Stomach smooth muscle (tissue), 2 donors: Measurements from ENCODE around the gene MINDY4.

Source experiments
- H3K27ac ChIP-seq: one replicate; pipeline ENCODE4 v1.7.0; 2013; ENCODE audit warnings: mild to moderate bottlenecking, low read length, inconsistent platforms
- H3K27me3 ChIP-seq, 2 donors: one replicate each; pipeline ENCODE4 v1.7.0; 2013; ENCODE audit warnings: low read length in 2 of 2; ENCODE audit not compliant: insufficient read depth in 2 of 2, control insufficient read depth in 1 of 2
- H3K36me3 ChIP-seq, 2 donors: one replicate each; pipeline ENCODE4 v1.7.0; 2013; ENCODE audit warnings: low read length in 2 of 2; ENCODE audit not compliant: control insufficient read depth in 2 of 2, insufficient read depth in 2 of 2
- H3K4me1 ChIP-seq: one replicate; pipeline ENCODE4 v1.7.0; 2013; ENCODE audit warnings: low read length; ENCODE audit not compliant: control insufficient read depth, insufficient read depth
- H3K4me3 ChIP-seq, 2 donors: one replicate each; pipeline ENCODE4 v1.7.0; 2013; ENCODE audit warnings: low read length in 2 of 2
- H3K9ac ChIP-seq, 2 donors: one replicate each; pipeline ENCODE4 v1.7.0; 2013; ENCODE audit warnings: low read length in 2 of 2, mild to moderate bottlenecking in 1 of 2
- H3K9me3 ChIP-seq, 2 donors: one replicate each; pipeline ENCODE4 v1.7.0; 2013; ENCODE audit warnings: low read length in 2 of 2; ENCODE audit not compliant: control insufficient read depth in 2 of 2
- donor health status: healthy.
- donor health status: Pancreatic carcinoma.

MINDY4 gene

DNA sequence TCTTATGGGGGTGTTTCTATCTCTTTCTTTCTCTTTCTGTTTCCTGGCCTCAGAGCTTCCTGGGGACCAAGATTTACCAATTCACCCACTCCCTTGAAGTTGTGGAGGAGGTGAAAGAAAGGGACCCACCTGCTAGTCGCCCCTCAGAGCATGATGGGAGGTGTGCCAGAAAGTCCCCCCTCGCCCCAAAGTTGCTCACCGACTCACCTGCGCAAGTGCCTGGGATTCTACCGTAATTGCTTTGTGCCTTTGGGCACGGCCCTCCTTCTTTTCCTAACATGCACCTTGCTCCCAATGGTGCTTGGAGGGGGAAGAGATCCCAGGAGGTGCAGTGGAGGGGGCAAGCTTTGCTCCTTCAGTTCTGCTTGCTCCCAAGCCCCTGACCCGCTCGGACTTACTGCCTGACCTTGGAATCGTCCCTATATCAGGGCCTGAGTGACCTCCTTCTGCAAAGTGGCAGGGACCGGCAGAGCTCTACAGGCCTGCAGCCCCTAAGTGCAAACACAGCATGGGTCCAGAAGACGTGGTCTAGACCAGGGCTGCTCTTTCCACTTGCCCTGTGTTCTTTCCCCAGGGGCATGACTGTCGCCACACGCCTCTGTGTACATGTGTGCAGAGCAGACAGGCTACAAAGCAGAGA, 152.7 kb downstream of the MINDY4 start:
- no peak overlapping the region for H3K9ac ChIP-seq
- no peak overlapping the region for H3K4me3 ChIP-seq
- H3K4me1 ChIP-seq: peaks cover 29% of the 10 kb centered on the region
- H3K36me3 ChIP-seq: peaks cover 33 to 41% of the 10 kb centered on the region in 2 donors
- no peaks in the 10 kb centered on the region for H3K27me3 ChIP-seq
- H3K9me3 ChIP-seq: peaks cover 0 to 10% of the 10 kb centered on the region in 2 donors
- no peak overlapping the region for H3K27ac ChIP-seq

DNA sequence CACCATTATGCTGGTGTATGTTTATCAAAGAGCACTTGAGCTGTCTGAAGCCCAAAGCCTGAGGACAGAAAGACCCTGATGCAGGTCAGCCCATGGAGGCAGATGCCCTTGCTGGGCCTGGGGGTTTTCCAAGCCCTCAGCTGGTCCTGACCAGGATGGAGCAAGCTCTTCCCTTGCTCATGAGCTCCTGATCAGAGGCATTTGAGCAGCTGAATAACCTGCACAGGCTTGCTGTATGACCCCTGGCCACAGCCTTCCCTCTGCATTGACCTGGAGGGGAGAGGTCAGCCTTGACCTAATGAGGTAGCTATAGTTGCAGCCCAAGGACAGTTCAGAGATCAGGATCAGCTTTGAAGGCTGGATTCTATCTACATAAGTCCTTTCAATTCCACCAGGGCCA, 153.4 kb downstream of the MINDY4 start:
- H3K36me3 ChIP-seq: peaks cover 33 to 41% of the 10 kb centered on the region in 2 donors
- no peak overlapping the region for H3K27ac ChIP-seq
- H3K9ac ChIP-seq: no peak overlapping the region
- peaks cover 0 to 10% of the 10 kb centered on the region in 2 donors for H3K9me3 ChIP-seq
- H3K4me3 ChIP-seq: no peak overlapping the region
- peaks cover 27% of the 10 kb centered on the region for H3K4me1 ChIP-seq
- no peaks in the 10 kb centered on the region for H3K27me3 ChIP-seq

DNA sequence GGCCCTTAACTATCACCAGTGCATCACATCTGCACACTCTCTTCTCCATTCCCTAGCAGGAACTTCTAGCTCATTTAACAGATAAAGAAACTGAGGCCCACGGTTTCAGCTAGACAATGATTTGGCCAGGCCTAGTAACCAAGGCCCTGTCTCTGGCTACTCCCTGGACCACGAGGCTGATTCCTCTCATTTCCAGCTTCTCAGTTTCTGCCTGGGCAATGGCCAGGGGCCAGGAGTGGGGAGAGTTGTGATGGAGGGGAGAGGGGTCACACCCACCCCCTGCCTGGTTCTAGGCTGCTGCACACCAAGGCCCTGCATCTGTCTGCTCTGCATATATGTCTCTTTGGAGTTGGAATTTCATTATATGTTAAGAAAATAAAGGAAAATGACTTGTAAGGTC, 153.9 kb downstream of the MINDY4 start:
- Histone ChIP-seq H3K27ac (no peak overlapping the region), H3K9me3 (peaks cover 0 to 10% of the 10 kb centered on the region in 2 donors), H3K4me3 (no peak overlapping the region), H3K4me1 (peaks cover 27% of the 10 kb centered on the region), H3K9ac (no peak overlapping the region), H3K36me3 (peaks cover 33 to 41% of the 10 kb centered on the region in 2 donors), H3K27me3 (no peaks in the 10 kb centered on the region)

DNA sequence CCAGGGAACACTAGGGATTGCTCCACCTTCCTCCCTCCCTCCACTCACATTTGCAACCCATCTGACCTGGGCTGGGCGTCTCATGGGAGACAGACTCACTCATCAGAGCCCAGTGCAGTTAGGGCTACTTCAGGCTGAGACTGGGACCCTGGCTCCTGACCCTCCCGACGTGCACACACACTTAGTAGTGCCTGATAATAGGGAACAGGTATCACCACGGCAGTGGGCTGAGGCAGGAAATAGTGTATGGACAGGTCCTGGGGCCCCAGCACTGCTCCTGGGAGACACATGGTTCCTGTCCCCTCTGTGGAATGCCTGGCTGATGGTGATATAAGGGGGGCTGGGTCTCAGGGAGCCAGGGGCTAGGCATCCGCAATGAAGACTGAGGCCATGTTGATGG, 154.7 kb downstream of the MINDY4 start:
- no peak overlapping the region for H3K9ac ChIP-seq
- H3K4me1 ChIP-seq: peaks cover 26% of the 10 kb centered on the region
- H3K36me3 ChIP-seq: peaks cover 33 to 41% of the 10 kb centered on the region in 2 donors
- peaks cover 0 to 10% of the 10 kb centered on the region in 2 donors for H3K9me3 ChIP-seq
- no peaks in the 10 kb centered on the region for H3K27me3 ChIP-seq
- no peak overlapping the region for H3K27ac ChIP-seq
- no peak overlapping the region for H3K4me3 ChIP-seq

DNA sequence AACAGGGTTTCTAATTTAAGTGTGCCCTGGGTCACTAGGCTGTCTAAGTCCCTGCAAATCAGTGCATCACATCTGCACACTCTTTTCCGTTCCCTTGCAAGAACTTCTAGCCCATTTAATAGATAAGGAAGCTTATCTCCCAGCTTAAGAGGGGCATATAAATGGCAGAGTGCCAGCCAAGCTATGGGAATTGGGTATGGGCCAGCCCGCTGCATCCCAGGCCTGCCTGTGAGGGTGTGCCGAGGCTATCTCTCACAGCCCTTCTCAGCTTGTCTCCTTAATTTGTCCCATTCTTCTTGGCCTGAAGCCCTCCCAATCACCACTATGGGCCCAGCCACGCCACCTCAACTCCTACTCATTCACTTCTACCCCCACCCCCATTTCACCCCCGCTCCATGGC, 155.1 kb downstream of the MINDY4 start:
- Histone ChIP-seq H3K9ac (no peak overlapping the region), H3K27ac (no peak overlapping the region), H3K4me1 (peaks cover 26% of the 10 kb centered on the region), H3K27me3 (no peaks in the 10 kb centered on the region), H3K36me3 (peaks cover 33 to 41% of the 10 kb centered on the region in 2 donors), H3K4me3 (no peak overlapping the region), H3K9me3 (peaks cover 0 to 10% of the 10 kb centered on the region in 2 donors)

DNA sequence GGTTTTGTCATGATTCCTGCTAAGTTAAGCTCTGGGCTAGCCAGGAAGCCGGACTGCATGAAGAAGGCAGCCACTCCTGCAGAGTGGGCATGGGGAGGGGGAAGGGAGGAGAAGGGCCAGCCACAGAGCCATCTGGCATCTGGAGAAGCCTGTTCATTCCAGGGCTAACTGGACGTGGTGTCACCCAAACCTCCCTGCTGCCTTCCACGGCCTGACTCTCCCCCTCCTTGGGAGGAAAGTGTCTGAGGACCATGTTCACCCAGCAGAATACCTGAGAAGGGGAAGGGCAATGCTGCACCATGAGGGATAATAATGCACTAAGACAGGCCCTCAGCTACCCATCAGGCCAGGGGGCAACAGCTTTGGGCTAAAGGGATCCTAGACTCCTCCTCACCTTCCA, 155.8 kb downstream of the MINDY4 start:
- Histone ChIP-seq H3K27ac (no peak overlapping the region), H3K4me3 (no peak overlapping the region), H3K4me1 (peaks cover 26% of the 10 kb centered on the region), H3K27me3 (no peaks in the 10 kb centered on the region), H3K9ac (no peak overlapping the region), H3K9me3 (peaks cover 0 to 10% of the 10 kb centered on the region in 2 donors), H3K36me3 (peaks cover 33 to 41% of the 10 kb centered on the region in 2 donors)

DNA sequence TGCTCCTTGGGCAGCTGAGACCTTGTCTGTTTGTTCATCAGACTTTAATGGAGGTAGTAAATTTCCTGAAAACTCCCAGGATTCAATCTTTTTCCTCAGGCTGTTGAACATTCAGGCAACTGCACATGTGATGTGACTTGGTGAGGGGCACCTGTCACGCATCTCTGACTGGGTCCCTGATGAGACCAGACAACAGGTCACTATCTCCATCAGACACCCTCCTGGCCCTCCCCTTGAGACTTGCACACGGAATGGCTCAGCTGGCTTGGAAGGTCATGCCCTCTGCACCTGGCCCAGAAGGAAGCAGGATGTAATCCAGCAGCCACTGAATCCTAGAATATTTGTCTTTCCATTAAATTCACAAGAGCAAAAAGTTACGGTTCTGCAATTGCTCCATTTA, 156.3 kb downstream of the MINDY4 start:
- Histone ChIP-seq H3K27ac (no peak overlapping the region), H3K27me3 (no peaks in the 10 kb centered on the region), H3K4me1 (peaks cover 27% of the 10 kb centered on the region), H3K9ac (no peak overlapping the region), H3K36me3 (peaks cover 30 to 38% of the 10 kb centered on the region in 2 donors), H3K9me3 (peaks cover 0 to 10% of the 10 kb centered on the region in 2 donors), H3K4me3 (no peak overlapping the region)

DNA sequence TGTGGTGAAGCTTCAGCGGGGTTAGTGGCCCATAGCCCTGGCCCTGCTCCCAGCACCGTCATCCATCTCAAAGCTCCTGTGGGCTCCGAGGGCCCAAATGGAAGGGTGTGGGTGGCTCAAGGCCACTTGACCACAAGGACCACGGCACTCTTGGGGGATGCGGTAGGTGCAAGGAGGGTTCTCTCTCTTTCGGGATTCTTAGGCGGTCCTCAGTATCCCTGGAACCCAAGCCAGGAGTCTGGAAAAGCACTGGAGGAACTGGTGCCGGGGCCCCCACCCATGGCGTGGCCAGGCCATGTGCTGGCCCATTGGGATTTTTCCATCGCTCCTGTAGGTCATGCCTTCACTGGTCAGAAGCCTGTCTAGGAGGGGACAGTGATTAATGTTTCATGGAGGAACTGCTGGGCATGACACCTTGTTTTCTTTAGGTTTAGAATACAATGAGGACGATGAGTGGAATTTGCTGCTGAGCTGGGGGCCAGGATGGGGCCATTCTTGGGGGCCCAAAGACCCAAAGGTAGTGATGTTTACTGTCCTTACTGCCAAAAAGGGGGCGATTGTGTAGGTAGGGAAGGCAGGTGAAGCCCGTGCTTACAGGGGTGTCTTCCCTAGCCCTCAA, 157.1 kb downstream of the MINDY4 start:
- H3K9ac ChIP-seq: no peak overlapping the region
- H3K4me1 ChIP-seq: peaks cover 27% of the 10 kb centered on the region
- H3K27me3 ChIP-seq: no peaks in the 10 kb centered on the region
- peaks cover 22 to 32% of the 10 kb centered on the region in 2 donors for H3K36me3 ChIP-seq
- H3K4me3 ChIP-seq: no peak overlapping the region
- no peak overlapping the region for H3K27ac ChIP-seq
- peaks cover 0 to 10% of the 10 kb centered on the region in 2 donors for H3K9me3 ChIP-seq

DNA sequence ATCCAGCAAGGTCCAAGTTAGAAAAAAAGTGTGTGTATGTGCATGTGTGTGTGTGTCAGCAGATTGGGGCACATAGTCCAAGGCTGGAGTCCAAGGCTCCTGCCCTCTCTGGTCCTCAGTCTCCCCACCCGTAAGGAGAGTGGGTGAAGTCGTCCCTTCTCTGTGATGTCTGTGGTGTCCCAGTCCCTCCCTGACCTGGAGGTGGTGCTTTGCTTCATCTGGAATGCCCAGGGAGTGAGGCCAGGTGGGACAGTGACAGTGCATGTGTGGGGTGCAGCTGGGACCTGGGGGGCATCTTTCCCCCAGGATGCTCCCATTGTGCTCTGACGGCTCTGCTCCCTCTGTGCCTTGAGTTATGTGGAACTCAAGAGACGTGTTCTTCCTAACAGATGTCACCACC, 158.5 kb downstream of the MINDY4 start:
- H3K36me3 ChIP-seq: peaks cover 11 to 21% of the 10 kb centered on the region in 2 donors
- peaks cover 0 to 10% of the 10 kb centered on the region in 2 donors for H3K9me3 ChIP-seq

DNA sequence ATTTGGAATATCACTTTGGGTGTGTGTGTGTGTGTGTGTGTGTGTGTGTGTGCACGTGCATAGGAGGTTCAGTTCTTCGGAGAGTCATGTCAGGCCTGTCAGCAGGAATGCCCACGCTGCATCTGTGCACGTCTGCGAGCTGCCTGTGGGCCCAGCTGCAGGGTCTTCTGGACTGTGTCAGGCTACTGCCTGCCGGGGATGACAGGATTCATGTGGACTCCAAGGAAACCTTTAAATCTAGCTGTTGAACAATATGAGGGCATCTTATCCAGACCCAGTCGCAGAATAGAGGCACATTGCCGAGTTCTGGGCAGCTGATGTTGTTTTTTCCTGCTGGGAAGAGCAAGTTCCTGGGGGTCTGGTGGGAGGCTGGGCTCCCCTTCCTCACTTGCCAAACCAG, 159.4 kb downstream of the MINDY4 start:
- Histone ChIP-seq H3K27ac (peak overlapping the region; percentile 58), H3K27me3 (no peaks in the 10 kb centered on the region), H3K4me1 (peaks cover 27% of the 10 kb centered on the region), H3K9ac (no peak overlapping the region), H3K36me3 (peaks cover 5 to 11% of the 10 kb centered on the region in 2 donors), H3K4me3 (no peak overlapping the region), H3K9me3 (peaks cover 0 to 10% of the 10 kb centered on the region in 2 donors)

More for the DNA sequence above, 158.5 kb downstream of the MINDY4 start:
- no peaks in the 10 kb centered on the region for H3K27me3 ChIP-seq
- H3K4me3 ChIP-seq: no peak overlapping the region
- H3K4me1 ChIP-seq: peaks cover 27% of the 10 kb centered on the region
- H3K27ac ChIP-seq: no peak overlapping the region
- H3K9ac ChIP-seq: no peak overlapping the region
